ENCODE data around the gene FANCC. TPM values are rescaled to one million over a fixed set of nuclear protein-coding genes. Genes with fewer than 3 reads are reported as not detected.
A peak's percentile ranks its signal among the peaks of the same experiment; 100 is the strongest.

The FANCC gene
- total RNA-seq, 1 experiment from 2014 or later, result 14.5 TPM

DNA sequence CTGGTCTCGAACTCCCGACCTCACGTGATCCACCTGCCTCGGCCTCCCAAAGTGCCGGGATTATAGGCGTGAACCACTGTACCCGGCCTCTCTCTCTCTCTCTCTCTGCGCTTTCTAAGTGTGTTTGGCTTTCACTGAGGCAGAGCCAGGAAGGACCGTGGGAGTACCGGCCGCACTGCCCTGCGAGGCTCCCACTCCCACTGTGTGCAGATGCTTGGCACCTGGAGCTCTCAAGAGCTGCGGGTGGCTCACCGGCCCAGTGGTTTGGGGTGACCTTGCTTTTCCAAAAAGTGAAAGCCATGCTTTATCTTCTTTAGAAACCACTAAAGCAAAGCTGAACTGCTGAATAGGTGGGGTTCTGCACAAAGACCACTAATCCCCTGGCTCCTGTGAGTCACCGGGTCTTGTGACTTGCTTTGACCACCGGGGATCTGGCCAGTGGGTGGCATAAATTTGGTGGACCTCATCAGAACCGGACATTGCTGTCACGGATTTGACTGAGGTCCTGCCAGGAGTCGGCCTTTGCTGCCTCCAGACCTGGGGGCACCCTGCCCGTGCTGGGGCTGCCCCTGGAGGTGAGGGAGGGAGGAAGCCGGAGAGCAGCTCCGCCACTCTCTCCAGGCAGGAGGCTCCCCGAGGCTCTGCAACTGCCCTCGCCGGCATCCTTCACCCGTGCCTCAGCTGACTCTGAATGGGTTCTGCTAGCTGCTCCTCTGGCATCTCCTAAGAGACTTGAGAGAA is 228.9 kb downstream of the FANCC start:
- no TSS peak for BruUV-seq (replicated peaks)
- no peaks in the 10 kb centered on the region for H3K9me3 Mint-ChIP-seq (ENCODE audit: low read depth, unreplicated experiment)
- CTCF ChIA-PET, result no interaction called here
- TF ChIP-seq, protein P1, sequence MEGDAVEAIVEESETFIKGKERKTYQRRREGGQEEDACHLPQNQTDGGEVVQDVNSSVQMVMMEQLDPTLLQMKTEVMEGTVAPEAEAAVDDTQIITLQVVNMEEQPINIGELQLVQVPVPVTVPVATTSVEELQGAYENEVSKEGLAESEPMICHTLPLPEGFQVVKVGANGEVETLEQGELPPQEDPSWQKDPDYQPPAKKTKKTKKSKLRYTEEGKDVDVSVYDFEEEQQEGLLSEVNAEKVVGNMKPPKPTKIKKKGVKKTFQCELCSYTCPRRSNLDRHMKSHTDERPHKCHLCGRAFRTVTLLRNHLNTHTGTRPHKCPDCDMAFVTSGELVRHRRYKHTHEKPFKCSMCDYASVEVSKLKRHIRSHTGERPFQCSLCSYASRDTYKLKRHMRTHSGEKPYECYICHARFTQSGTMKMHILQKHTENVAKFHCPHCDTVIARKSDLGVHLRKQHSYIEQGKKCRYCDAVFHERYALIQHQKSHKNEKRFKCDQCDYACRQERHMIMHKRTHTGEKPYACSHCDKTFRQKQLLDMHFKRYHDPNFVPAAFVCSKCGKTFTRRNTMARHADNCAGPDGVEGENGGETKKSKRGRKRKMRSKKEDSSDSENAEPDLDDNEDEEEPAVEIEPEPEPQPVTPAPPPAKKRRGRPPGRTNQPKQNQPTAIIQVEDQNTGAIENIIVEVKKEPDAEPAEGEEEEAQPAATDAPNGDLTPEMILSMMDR (IDR thresholded peaks at IDR 0.05; ENCODE audit: unreplicated experiment), result no peak
- H3K27me3 Mint-ChIP-seq (ENCODE audit: unreplicated experiment), result no peaks in the 10 kb centered on the region
- intact Hi-C loops (cut with micrococcal nuclease; ENCODE audit: unreplicated experiment), result no loop called here
- peak overlapping the region; percentile 58 for H3K27ac Mint-ChIP-seq (ENCODE audit: unreplicated experiment)
- DNase-seq, result no peak
- peaks cover 87% of the 10 kb centered on the region for H3K36me3 Mint-ChIP-seq (ENCODE audit: insufficient read depth, unreplicated experiment)
- H3K4me3 Mint-ChIP-seq (ENCODE audit: low read depth, unreplicated experiment), result no peak overlapping the region
- H3K4me1 Mint-ChIP-seq (ENCODE audit: low read depth, unreplicated experiment), result peaks cover 48% of the 10 kb centered on the region

DNA sequence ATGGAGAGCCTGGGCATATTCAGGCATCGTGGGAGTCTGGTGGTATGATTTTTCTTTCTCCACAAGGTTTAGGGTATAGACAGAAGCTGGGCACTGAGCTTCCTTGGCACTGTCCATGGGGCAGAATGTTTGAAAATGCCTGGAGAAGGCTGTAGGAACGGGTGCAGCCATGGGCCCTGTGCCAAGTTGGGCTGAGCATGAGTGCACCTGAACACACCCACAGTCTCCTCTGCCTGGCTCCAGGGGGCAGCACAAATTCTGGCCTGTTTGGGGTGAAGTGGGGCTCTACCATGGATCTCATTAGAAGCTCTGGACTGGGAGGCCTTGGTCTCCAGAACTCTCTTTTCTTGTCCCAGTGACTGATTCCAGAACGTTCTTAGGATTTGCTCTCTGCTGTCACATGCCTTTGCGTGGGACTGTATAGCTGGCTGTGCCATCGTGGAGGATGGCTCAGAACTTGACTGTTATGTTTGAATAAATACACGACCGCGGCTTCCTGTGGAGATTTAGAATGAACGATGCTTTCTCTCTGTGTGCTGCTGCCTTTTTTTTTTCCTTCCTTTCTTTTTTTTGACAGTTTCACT is 229.8 kb downstream of the FANCC start:
- TF ChIP-seq, protein P1 (IDR thresholded peaks at IDR 0.05; ENCODE audit: unreplicated experiment), result no peak
- no TSS peak for BruUV-seq (replicated peaks)
- DNase-seq, result peak; percentile 50
- Mint-ChIP-seq H3K36me3 (ENCODE audit: insufficient read depth, unreplicated experiment) (peaks cover 92% of the 10 kb centered on the region), H3K4me3 (ENCODE audit: low read depth, unreplicated experiment) (no peak overlapping the region), H3K27ac (ENCODE audit: unreplicated experiment) (peak overlapping the region; percentile 58), H3K4me1 (ENCODE audit: low read depth, unreplicated experiment) (peaks cover 42% of the 10 kb centered on the region), H3K27me3 (ENCODE audit: unreplicated experiment) (no peaks in the 10 kb centered on the region), H3K9me3 (ENCODE audit: low read depth, unreplicated experiment) (no peaks in the 10 kb centered on the region)
- CTCF ChIA-PET, result no interaction called here
- intact Hi-C loops (cut with micrococcal nuclease; ENCODE audit: unreplicated experiment), result no loop called here

DNA sequence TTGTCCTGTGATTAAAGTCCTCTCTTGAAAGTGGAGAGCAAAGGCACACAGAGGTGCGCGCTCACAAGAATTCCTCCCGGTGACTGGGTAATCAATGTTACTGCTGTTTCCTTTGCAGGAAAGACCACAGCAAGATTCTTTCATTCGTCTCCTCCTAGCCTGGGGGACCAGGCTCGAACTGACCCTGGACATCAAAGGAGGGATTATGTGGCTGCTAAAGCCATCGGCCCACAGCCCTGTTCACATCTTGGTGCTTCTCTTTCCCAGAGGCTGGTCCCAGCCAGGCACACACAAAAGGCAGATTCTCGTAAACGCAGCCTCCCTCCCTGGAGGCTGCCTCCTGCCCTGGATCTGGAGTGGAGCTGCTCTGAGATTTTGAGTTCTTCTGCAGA is 230.9 kb downstream of the FANCC start:
- intact Hi-C loops (cut with micrococcal nuclease; ENCODE audit: unreplicated experiment), result no loop called here
- Mint-ChIP-seq H3K36me3 (ENCODE audit: insufficient read depth, unreplicated experiment) (peaks cover 94% of the 10 kb centered on the region), H3K27ac (ENCODE audit: unreplicated experiment) (no peak overlapping the region)

DNA sequence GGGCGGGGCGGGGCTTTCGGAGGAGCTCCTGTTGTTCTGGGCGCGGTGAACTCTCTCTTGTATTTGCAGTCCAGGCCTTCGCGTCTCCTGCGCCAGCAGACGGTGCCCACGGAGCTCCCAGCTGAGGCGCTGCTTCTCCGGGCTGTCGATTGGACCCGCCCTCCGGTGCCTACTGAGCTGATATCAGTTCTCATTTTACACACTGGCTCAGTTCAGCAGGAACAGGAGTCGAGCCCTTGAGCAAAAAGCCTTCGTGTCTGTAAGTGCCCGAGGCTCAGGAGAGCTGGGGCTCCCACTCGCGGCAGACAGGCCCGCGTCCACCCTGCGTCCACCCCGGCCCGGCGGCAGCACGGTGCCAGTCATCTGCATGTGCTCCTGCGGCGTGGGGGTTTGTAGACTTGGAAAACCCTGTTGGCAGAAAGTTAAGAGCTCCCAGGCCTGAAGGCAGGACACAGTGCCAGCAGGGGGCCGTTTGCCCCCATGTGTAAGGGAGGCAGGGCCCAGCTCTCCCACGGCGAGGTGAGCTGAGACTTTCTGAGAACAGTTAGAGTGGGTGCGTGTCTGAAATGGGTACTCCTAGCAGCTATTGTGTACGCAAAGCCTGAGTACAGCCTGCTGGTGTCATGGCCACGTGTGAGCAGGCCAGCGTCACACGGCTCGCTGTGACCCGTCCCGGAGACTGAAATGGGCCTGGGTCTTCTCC is 231.5 kb downstream of the FANCC start:
- intact Hi-C loops (cut with micrococcal nuclease; ENCODE audit: unreplicated experiment), result no loop called here
- BruUV-seq (replicated peaks), result no TSS peak
- CTCF ChIA-PET, result no interaction called here
- TF ChIP-seq, protein P1 (IDR thresholded peaks at IDR 0.05; ENCODE audit: unreplicated experiment), result no peak
- Mint-ChIP-seq H3K9me3 (ENCODE audit: low read depth, unreplicated experiment) (no peaks in the 10 kb centered on the region), H3K27me3 (ENCODE audit: unreplicated experiment) (no peaks in the 10 kb centered on the region), H3K4me1 (ENCODE audit: low read depth, unreplicated experiment) (peaks cover 26% of the 10 kb centered on the region), H3K36me3 (ENCODE audit: insufficient read depth, unreplicated experiment) (peaks cover 94% of the 10 kb centered on the region), H3K4me3 (ENCODE audit: low read depth, unreplicated experiment) (no peak overlapping the region), H3K27ac (ENCODE audit: unreplicated experiment) (no peak overlapping the region)
- no peak for DNase-seq

More for the DNA sequence above, 230.9 kb downstream of the FANCC start:
- Mint-ChIP-seq H3K4me1 (ENCODE audit: low read depth, unreplicated experiment) (peaks cover 31% of the 10 kb centered on the region), H3K4me3 (ENCODE audit: low read depth, unreplicated experiment) (no peak overlapping the region), H3K27me3 (ENCODE audit: unreplicated experiment) (no peaks in the 10 kb centered on the region), H3K9me3 (ENCODE audit: low read depth, unreplicated experiment) (no peaks in the 10 kb centered on the region)
- TF ChIP-seq, protein P1 (IDR thresholded peaks at IDR 0.05; ENCODE audit: unreplicated experiment), result no peak
- TSS peak; percentile 2 for BruUV-seq (replicated peaks)
- CTCF ChIA-PET, result no interaction called here
- no peak for DNase-seq
